ENCODE data around the gene NSL1.

NSL1 gene

GRCh38 chr1:212762234-212762633, 29.3 kb downstream of the NSL1 start:
- H3K4me3 ChIP-seq (replicated peaks in 1 of 2; ENCODE audit: low read depth in 2 of 2, low read length in 2 of 2), result no peak overlapping the region
- no peak for DNase-seq (ENCODE audit: low read depth in 2 of 2)
- TF ChIP-seq, protein P1, sequence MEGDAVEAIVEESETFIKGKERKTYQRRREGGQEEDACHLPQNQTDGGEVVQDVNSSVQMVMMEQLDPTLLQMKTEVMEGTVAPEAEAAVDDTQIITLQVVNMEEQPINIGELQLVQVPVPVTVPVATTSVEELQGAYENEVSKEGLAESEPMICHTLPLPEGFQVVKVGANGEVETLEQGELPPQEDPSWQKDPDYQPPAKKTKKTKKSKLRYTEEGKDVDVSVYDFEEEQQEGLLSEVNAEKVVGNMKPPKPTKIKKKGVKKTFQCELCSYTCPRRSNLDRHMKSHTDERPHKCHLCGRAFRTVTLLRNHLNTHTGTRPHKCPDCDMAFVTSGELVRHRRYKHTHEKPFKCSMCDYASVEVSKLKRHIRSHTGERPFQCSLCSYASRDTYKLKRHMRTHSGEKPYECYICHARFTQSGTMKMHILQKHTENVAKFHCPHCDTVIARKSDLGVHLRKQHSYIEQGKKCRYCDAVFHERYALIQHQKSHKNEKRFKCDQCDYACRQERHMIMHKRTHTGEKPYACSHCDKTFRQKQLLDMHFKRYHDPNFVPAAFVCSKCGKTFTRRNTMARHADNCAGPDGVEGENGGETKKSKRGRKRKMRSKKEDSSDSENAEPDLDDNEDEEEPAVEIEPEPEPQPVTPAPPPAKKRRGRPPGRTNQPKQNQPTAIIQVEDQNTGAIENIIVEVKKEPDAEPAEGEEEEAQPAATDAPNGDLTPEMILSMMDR (IDR thresholded peaks at IDR 0.05; ENCODE audit: low read depth, low read length), result no peak

DNA sequence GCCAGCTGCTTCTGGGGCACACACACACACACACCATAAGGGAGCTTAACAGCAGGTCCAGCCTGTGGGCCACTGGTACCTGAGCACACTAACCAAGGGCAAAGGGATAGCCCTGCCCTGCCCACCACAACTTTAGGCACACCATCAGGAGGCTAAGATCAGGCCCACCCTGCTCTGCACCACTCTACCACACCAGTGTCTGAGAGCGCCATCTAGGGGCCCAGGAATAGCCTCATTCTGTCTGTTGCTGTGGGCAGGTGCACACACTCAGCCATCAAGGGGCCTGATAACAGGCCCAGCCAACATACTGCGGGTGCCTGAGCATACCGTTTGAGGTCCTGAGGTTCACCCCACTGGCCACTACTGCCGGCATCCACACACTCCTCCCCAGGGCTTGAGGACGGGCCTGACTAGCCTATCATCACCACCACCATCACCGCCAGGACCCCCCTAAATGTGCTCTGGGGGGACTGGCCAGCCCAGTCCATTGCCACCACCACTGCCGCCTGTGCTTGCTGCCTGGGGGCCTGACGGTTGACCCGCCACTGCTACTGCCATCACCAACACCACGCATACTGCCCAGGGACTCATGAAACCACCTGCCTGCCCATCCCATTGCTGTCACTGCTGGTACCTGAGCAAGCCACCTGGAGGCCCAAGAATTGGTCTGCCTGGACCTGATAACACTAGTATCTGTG, 31.3 kb downstream of the NSL1 start:
- TF ChIP-seq, protein P1 (IDR thresholded peaks at IDR 0.05; ENCODE audit: low read depth, low read length), result peak; percentile 53
- DNase-seq (ENCODE audit: low read depth in 2 of 2), result no peak
- no peak overlapping the region for H3K4me3 ChIP-seq (replicated peaks in 1 of 2; ENCODE audit: low read depth in 2 of 2, low read length in 2 of 2)

DNA sequence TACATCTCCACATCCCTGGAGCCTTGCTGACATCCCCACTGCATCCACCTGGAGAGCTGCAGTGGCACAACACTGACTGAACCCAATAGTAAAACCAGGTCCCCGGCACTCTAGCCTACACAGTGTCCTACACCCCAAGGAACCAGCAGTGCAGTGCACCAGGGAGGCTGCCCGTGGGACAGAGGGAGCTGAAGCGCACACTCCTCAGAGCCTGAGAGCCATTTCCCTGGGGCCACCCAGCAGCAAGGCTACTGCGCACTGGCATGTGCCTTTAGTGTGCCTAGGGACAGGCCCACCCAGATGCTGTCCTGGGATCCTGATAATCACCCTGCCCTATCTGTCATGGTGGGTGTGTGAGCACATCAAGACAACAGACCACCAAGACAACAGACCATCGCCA, 31.9 kb downstream of the NSL1 start:
- DNase-seq (ENCODE audit: low read depth in 2 of 2), result no peak
- no peak overlapping the region for H3K4me3 ChIP-seq (replicated peaks in 1 of 2; ENCODE audit: low read depth in 2 of 2, low read length in 2 of 2)
- TF ChIP-seq, protein P1 (IDR thresholded peaks at IDR 0.05; ENCODE audit: low read depth, low read length), result no peak

- H3K4me3 ChIP-seq (replicated peaks in 1 of 2; ENCODE audit: low read depth in 2 of 2, low read length in 2 of 2), result no peak overlapping the region
- DNase-seq (ENCODE audit: low read depth in 2 of 2), result peak in 1 of 2 donors; percentile 35
- TF ChIP-seq, protein P1 (IDR thresholded peaks at IDR 0.05; ENCODE audit: low read depth, low read length), result no peak
Measured at GRCh38 chr1:212754680-212755079, 36.9 kb downstream of the NSL1 start.

GRCh38 chr1:212754193-212754592, 37.4 kb downstream of the NSL1 start:
- TF ChIP-seq, protein P1 (IDR thresholded peaks at IDR 0.05; ENCODE audit: low read depth, low read length), result no peak
- no peak overlapping the region for H3K4me3 ChIP-seq (replicated peaks in 1 of 2; ENCODE audit: low read depth in 2 of 2, low read length in 2 of 2)
- DNase-seq (ENCODE audit: low read depth in 2 of 2), result no peak

GRCh38 chr1:212753749-212754148, 37.8 kb downstream of the NSL1 start:
- TF ChIP-seq, protein P1 (IDR thresholded peaks at IDR 0.05; ENCODE audit: low read depth, low read length), result no peak
- H3K4me3 ChIP-seq (replicated peaks in 1 of 2; ENCODE audit: low read depth in 2 of 2, low read length in 2 of 2), result no peak overlapping the region
- no peak for DNase-seq (ENCODE audit: low read depth in 2 of 2)
